ENCODE data around the gene ICAM5.

Gene ICAM5

DNA sequence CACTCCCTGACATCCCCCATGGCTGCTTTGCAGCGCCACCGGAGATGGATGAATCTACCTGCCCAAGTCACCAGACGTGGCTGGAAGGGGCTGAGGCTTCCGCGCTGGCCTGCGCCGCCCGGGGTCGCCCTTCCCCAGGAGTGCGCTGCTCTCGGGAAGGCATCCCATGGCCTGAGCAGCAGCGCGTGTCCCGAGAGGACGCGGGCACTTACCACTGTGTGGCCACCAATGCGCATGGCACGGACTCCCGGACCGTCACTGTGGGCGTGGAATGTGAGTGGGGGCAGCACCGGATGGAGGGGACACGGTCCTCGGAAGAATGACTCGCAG, 4.6 kb downstream of the ICAM5 start:
- H3K4me1 ChIP-seq (ENCODE audit: control insufficient read depth, insufficient read depth, low read length, poor library complexity, severe bottlenecking) = peaks cover 14% of the 10 kb centered on the region
- H3K4me3 ChIP-seq (ENCODE audit: extremely low read depth, insufficient read depth, low read length, poor library complexity, severe bottlenecking) = no peak overlapping the region
- H3K27ac ChIP-seq (ENCODE audit: low read depth, low read length, severe bottlenecking) = no peak overlapping the region
- 16 to 18% methylated on average over 22 to 25 of the region's 25 CpGs for WGBS, 2 experiments (ENCODE audit: insufficient coverage in 2 of 2)
- H3K9me3 ChIP-seq (ENCODE audit: control insufficient read depth, low read length) = no peaks in the 10 kb centered on the region
- no peaks in the 10 kb centered on the region for H3K36me3 ChIP-seq (ENCODE audit: control insufficient read depth, insufficient read depth, low read length)

DNA sequence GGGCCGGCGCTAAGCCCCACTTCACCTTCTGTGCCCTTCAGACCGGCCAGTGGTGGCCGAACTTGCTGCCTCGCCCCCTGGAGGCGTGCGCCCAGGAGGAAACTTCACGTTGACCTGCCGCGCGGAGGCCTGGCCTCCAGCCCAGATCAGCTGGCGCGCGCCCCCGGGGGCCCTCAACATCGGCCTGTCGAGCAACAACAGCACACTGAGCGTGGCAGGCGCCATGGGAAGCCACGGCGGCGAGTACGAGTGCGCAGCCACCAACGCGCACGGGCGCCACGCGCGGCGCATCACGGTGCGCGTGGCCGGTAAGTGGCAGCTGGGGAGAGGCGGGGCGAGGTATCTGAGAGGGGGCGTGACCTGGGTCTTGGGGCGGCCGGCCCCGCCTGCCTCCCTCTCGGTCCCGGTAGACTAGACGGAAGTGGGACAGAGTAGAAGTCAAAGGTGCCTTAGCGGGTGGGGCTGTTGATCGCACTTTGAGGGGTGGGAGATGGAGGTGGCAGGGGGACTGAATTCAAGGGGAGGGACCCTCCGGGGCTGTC, 5.6 kb downstream of the ICAM5 start:
- H3K4me3 ChIP-seq (ENCODE audit: extremely low read depth, insufficient read depth, low read length, poor library complexity, severe bottlenecking) = no peak overlapping the region
- 9 to 13% methylated on average over 16 to 46 of the region's 48 CpGs for WGBS, 2 experiments (ENCODE audit: insufficient coverage in 2 of 2)

DNA sequence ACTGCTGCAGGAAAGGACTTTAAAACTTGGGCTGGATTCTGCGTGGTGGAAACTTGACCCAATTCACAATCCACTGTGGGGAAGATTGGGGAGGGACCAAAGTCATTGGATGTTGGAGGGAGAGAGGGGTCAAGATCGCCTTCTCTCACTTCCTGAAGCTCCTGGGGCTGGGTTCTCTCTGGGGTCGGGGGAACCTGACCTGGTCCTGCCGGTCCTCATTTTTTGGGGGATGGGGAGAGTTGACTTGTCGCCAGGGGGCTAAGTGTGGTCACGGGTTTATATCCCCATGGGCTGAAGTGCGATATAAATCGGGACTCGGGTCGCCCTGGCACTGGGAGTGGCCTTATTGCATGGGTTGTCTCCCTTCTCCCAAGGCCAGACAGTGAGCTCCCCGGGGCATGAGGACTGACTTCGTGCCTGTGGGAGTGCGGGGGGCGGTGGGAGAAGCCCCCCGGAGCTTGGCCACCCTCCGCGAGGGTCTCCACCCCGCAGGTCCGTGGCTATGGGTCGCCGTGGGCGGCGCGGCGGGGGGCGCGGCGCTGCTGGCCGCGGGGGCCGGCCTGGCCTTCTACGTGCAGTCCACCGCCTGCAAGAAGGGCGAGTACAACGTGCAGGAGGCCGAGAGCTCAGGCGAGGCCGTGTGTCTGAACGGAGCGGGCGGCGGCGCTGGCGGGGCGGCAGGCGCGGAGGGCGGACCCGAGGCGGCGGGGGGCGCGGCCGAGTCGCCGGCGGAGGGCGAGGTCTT, 6.3 kb downstream of the ICAM5 start:
- Histone ChIP-seq H3K27ac (ENCODE audit: low read depth, low read length, severe bottlenecking) (no peak overlapping the region), H3K9me3 (ENCODE audit: control insufficient read depth, low read length) (no peaks in the 10 kb centered on the region), H3K36me3 (ENCODE audit: control insufficient read depth, insufficient read depth, low read length) (no peaks in the 10 kb centered on the region), H3K4me1 (ENCODE audit: control insufficient read depth, insufficient read depth, low read length, poor library complexity, severe bottlenecking) (peaks cover 6% of the 10 kb centered on the region), H3K4me3 (ENCODE audit: extremely low read depth, insufficient read depth, low read length, poor library complexity, severe bottlenecking) (no peak overlapping the region)
- WGBS, 2 experiments (ENCODE audit: insufficient coverage in 2 of 2) = 2% methylated on average over 44 to 46 of the region's 58 CpGs

More for the DNA sequence above, 5.6 kb downstream of the ICAM5 start:
- no peak overlapping the region for H3K27ac ChIP-seq (ENCODE audit: low read depth, low read length, severe bottlenecking)
- no peaks in the 10 kb centered on the region for H3K36me3 ChIP-seq (ENCODE audit: control insufficient read depth, insufficient read depth, low read length)
- peaks cover 12% of the 10 kb centered on the region for H3K4me1 ChIP-seq (ENCODE audit: control insufficient read depth, insufficient read depth, low read length, poor library complexity, severe bottlenecking)
- H3K9me3 ChIP-seq (ENCODE audit: control insufficient read depth, low read length) = no peaks in the 10 kb centered on the region

DNA sequence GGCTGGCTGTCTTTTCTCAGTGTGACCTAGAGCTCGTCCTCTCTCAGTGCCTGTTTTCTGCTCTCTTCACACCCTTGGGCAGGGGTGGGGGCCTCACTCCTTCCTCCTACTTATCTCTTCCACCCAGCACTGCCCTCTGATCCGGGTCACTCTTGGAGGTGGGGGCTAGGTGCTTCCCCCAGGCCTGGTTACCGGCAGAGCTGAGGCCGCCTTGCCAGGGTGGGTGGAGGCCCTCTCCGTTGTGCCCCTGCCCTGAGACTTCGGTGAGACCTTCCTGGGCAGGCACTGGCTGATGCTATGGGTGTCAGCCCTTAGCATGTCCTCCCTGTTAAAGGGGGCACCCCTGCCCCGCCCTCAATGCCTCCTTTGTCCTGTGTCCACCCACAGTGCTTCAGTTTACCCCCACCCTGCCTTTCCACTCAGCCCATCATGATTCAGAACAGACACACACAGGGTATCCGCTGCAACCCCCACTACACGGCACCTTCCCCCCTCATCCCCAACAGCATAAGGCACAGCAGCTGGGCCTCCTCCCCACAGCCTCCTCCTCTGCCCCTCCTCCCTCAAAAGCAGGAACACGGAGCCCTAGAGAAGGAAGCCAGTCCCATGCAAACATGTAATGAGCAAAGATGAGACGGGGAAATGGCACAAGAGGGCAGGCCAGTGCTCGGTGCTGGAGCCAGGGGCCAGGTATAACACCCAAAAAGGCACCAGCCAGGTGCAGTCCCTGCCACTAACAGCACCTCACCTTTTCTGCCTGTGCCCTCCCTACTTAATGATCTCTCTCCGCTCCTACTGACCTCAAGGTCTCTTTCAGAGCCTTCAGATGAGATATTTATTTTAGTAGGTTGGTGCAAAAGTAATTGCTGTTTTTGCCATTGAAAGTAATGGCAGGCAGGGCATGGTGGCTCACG, 10.1 kb downstream of the ICAM5 start:
- WGBS, 2 experiments (ENCODE audit: insufficient coverage in 2 of 2) = 76 to 81% methylated on average over 9 to 11 of the region's 14 CpGs
- H3K36me3 ChIP-seq (ENCODE audit: control insufficient read depth, insufficient read depth, low read length) = no peaks in the 10 kb centered on the region
- H3K9me3 ChIP-seq (ENCODE audit: control insufficient read depth, low read length) = no peaks in the 10 kb centered on the region
- no peaks in the 10 kb centered on the region for H3K4me1 ChIP-seq (ENCODE audit: control insufficient read depth, insufficient read depth, low read length, poor library complexity, severe bottlenecking)
- H3K4me3 ChIP-seq (ENCODE audit: extremely low read depth, insufficient read depth, low read length, poor library complexity, severe bottlenecking) = no peak overlapping the region
- no peak overlapping the region for H3K27ac ChIP-seq (ENCODE audit: low read depth, low read length, severe bottlenecking)

DNA sequence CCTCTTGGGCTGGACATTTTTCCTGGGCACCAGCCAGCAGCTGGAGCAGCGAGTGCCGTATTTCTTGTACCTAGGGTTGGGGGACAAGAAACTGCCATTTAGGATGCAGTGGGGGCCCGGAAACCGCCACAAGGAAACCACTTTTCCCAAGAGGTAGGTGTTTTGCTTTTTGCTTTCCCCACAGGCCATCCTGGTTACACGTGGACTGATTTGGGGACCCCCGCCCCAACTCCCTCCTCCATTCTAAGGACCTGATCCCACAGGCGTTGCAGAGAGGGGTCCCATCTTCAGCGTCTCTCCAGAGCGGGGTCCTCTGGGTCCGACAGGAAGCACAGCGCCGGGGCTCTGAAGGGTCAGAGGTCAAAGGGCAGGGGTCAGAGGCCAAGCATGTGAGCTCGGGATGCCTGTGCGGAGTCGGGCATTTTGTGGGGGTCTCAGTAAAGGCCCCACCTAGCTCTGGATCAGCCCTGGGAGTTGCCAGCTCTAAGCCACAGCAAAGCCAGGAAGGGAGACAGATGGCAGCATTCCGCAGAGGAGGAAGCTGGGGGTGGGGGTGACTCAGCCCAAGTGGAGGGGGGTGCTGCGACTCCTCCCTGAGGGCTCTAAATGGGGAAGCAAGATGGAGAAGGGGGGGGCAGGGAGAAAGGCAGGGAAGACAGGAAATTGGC, 15.5 kb downstream of the ICAM5 start:
- WGBS, 2 experiments (ENCODE audit: insufficient coverage in 2 of 2) = 95 to 96% methylated on average over 13 to 17 of the region's 17 CpGs
- H3K27ac ChIP-seq (ENCODE audit: low read depth, low read length, severe bottlenecking) = no peak overlapping the region
- H3K4me1 ChIP-seq (ENCODE audit: control insufficient read depth, insufficient read depth, low read length, poor library complexity, severe bottlenecking) = peaks cover 5% of the 10 kb centered on the region
- H3K36me3 ChIP-seq (ENCODE audit: control insufficient read depth, insufficient read depth, low read length) = peaks cover 11% of the 10 kb centered on the region
- no peak overlapping the region for H3K4me3 ChIP-seq (ENCODE audit: extremely low read depth, insufficient read depth, low read length, poor library complexity, severe bottlenecking)
- H3K9me3 ChIP-seq (ENCODE audit: control insufficient read depth, low read length) = no peaks in the 10 kb centered on the region

DNA sequence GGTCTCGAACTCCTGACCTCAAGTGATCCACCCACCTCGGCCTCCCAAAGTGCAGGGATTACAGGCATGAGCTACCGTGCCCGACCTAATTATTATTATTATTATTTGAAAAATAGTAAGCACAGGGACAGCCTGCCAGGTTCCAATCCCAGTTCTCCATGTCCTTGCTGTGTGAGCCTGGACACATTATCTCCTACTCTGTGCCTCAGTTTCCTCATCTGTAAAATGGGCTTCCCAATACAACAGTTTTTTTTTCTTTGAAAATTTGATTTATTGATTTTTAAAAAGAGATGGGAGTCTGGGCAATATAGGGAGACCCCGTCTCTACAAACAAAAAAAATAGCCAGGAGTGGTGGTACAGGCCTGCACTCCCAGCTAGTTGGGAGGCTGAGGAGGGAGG, 16.6 kb downstream of the ICAM5 start:
- Histone ChIP-seq H3K36me3 (ENCODE audit: control insufficient read depth, insufficient read depth, low read length) (peaks cover 14% of the 10 kb centered on the region), H3K27ac (ENCODE audit: low read depth, low read length, severe bottlenecking) (no peak overlapping the region), H3K4me1 (ENCODE audit: control insufficient read depth, insufficient read depth, low read length, poor library complexity, severe bottlenecking) (peaks cover 5% of the 10 kb centered on the region), H3K4me3 (ENCODE audit: extremely low read depth, insufficient read depth, low read length, poor library complexity, severe bottlenecking) (no peak overlapping the region), H3K9me3 (ENCODE audit: control insufficient read depth, low read length) (no peaks in the 10 kb centered on the region)
- 100% methylated on average over 1 of the region's 5 CpGs; no CpG with 5 or more reads in 1 of the 2 experiments for WGBS, 2 experiments (ENCODE audit: insufficient coverage in 2 of 2)

DNA sequence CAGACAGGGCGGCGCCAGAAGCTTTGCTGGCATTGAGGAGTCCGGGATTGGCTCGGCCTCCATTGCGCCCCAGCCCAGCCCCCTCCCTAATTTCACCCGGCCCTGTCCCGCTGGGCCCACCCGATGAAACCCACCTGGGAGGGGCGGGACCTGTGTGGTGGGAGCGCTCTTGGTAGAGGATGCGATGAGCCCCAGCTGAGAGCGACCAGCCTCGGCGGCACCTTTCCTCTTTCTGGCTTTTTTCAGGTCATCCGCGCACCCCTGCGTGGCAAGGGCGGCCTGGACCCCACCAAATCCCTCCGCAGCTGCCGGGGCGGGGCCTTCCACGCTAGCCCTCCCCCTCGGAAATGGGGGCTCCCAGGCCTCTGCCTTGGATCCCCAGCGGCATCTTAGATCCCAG, 19.7 kb downstream of the ICAM5 start, which contains the start of gene ZGLP1:
Gene ZGLP1 (minus strand): TSS at position 393 of the 400 bp plus-strand sequence.
- no peak within 1 kb of the TSS for H3K4me3 ChIP-seq (ENCODE audit: extremely low read depth, insufficient read depth, low read length, poor library complexity, severe bottlenecking)
- H3K9me3 ChIP-seq (ENCODE audit: control insufficient read depth, low read length) = no peaks in the 10 kb centered on the region
- no peak within 1 kb of the TSS for H3K27ac ChIP-seq (ENCODE audit: low read depth, low read length, severe bottlenecking)
- H3K36me3 ChIP-seq (ENCODE audit: control insufficient read depth, insufficient read depth, low read length) = peaks cover 20% of the 10 kb centered on the region
- H3K4me1 ChIP-seq (ENCODE audit: control insufficient read depth, insufficient read depth, low read length, poor library complexity, severe bottlenecking) = peaks cover 5% of the 10 kb centered on the region
- WGBS, 2 experiments (ENCODE audit: insufficient coverage in 2 of 2) = 93 to 94% methylated on average over 21 to 22 of the region's 24 CpGs

DNA sequence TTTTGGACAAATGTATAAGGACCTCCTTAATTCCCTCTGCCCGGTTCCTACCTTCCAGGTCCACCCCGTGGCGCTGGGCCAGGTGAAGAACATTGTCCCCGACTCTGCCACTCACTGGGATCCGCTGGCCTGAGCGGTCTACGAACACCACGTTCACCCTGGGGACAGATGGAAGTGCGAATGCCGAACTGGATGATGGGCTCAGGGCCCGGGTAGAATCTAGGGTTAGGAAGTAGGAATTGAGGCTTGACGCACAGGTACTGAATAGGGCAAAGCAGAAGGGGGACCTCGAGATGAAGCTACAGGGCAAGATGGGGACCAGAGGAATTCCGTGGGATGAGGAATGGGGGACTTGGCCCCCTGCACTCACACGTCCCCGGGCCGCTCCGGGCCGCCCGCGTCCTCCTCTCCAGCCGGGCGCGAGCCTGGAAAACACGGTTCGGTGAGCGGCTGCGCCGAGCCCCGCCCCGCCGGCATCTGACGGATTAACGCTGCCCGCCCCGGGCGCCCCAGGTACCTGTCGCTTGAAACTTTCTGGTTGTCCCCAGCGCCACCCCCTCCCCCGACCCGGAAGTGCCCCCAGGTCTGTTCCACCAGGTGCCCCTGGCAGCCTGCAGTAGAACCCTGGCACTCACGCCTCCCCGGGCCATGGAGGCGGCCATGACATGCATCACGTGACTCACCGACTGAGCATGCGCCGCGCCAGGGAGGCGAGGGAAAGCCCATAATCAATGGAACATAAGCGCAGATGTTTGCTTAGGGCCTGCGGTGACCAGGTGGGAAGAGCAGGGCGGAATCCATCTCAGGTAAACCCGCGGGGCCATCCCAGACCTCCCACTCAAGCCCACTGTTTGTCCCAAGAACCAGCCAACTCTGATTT, 25.8 kb downstream of the ICAM5 start, which contains the start of gene FDX2:
Gene FDX2 (minus strand): TSS at position 681 of the 880 bp plus-strand sequence. CDS start 19 bp downstream, at position 662.
- H3K9me3 ChIP-seq (ENCODE audit: control insufficient read depth, low read length) = no peaks in the 10 kb centered on the region
- peak within 1 kb of the TSS; percentile 36 for H3K27ac ChIP-seq (ENCODE audit: low read depth, low read length, severe bottlenecking)
- WGBS, 2 experiments (ENCODE audit: insufficient coverage in 2 of 2) = 1 to 3% methylated on average over 38 to 47 of the region's 55 CpGs
- peaks cover 4% of the 10 kb centered on the region for H3K4me1 ChIP-seq (ENCODE audit: control insufficient read depth, insufficient read depth, low read length, poor library complexity, severe bottlenecking)
- H3K36me3 ChIP-seq (ENCODE audit: control insufficient read depth, insufficient read depth, low read length) = peaks cover 50% of the 10 kb centered on the region
- peak within 1 kb of the TSS; percentile 85 for H3K4me3 ChIP-seq (ENCODE audit: extremely low read depth, insufficient read depth, low read length, poor library complexity, severe bottlenecking)

DNA sequence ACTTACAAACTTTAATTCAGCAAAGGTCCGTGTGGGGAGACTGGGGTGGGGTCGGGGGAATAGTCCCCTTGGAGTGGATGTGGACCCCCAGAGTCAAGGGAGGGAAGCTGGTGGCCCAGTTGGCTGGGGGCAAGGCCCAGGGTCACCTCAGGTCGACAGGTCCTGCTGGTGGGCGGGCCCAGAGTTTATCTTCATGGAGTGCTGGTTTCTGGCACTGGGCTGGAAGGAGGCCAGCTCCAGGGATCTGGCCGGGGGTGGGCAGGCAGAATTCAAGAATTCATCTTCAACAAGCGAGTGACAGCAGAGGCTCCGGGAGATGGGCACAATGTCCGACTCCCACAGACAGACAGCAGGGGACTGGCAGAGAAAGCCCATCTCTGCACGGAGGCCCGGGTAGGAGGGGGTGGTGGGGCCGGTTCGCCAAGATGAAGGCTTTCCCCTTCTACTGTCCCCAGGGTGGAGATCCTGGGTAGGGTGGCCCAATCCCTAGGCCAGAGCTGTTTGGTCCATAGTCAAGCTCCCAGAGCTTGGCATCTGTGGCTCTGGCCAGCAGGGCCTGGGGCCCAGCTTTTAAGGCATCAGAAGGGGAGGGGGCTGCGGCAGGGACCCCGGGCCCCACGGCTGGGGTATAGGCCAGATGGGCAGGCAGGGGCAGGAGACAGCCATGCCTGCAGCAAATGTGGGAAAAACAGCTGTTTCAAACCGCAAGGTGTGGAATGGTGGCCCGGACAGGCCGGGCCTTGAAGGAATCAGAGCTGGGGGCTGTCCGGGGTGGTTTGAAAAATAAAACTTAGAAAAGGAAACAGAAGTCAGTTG, 26.7 kb downstream of the ICAM5 start:
- peak overlapping the region; percentile 36 for H3K27ac ChIP-seq (ENCODE audit: low read depth, low read length, severe bottlenecking)
- H3K4me1 ChIP-seq (ENCODE audit: control insufficient read depth, insufficient read depth, low read length, poor library complexity, severe bottlenecking) = peaks cover 4% of the 10 kb centered on the region
- H3K9me3 ChIP-seq (ENCODE audit: control insufficient read depth, low read length) = no peaks in the 10 kb centered on the region
- 87 to 90% methylated on average over 16 to 18 of the region's 19 CpGs for WGBS, 2 experiments (ENCODE audit: insufficient coverage in 2 of 2)
- H3K36me3 ChIP-seq (ENCODE audit: control insufficient read depth, insufficient read depth, low read length) = peaks cover 58% of the 10 kb centered on the region
- peak overlapping the region; percentile 85 for H3K4me3 ChIP-seq (ENCODE audit: extremely low read depth, insufficient read depth, low read length, poor library complexity, severe bottlenecking)
